ENCODE results near the gene NRP2.

NRP2 gene

GRCh38 chr2:205658572-205658971, 23.7 kb upstream of the NRP2 start:
- no peak for DNase-seq (ENCODE audit: low read depth in 2 of 2)

DNA sequence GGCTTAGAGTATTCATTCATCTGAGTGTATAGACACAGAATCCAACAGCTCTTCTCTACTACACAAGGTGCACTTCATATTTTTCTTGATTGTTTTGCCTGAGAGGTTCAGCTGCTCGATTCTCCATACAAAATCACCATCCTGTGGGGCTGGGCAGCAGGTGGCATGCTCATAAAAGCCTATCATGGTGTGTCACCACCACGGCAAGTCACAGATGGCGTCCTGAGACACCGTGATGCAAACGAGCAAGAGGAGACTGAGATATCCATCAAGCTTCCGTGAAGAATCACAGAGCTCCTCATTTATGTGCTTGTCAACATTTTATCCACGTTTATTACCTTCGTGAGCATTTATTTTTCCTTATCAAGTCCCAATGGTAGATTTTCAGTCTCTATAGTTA, 22.4 kb upstream of the NRP2 start:
- no peak for DNase-seq (ENCODE audit: low read depth in 2 of 2)

GRCh38 chr2:205660521-205661124, 21.7 kb upstream of the NRP2 start:
- DNase-seq (ENCODE audit: low read depth in 2 of 2) = no peak

DNA sequence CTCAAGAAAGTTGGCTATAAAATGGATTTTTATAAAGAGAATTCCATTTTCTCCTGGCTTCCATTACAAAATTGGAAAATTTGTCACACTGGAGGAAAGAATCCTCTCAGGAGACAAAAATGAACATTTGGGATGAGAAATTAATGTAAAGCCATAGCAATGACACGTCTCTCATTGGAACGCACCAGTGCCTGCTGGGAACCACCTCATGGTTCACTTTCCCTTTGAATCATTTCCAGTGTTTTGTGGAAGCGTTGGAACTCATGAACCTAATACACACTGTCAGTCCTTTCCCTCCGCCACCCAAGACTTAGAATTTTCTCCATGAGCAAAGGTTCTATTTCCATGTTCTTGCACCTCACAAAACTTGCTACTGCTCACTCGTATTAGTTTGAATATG, 21.0 kb upstream of the NRP2 start:
- DNase-seq (ENCODE audit: low read depth in 2 of 2) = no peak

DNA sequence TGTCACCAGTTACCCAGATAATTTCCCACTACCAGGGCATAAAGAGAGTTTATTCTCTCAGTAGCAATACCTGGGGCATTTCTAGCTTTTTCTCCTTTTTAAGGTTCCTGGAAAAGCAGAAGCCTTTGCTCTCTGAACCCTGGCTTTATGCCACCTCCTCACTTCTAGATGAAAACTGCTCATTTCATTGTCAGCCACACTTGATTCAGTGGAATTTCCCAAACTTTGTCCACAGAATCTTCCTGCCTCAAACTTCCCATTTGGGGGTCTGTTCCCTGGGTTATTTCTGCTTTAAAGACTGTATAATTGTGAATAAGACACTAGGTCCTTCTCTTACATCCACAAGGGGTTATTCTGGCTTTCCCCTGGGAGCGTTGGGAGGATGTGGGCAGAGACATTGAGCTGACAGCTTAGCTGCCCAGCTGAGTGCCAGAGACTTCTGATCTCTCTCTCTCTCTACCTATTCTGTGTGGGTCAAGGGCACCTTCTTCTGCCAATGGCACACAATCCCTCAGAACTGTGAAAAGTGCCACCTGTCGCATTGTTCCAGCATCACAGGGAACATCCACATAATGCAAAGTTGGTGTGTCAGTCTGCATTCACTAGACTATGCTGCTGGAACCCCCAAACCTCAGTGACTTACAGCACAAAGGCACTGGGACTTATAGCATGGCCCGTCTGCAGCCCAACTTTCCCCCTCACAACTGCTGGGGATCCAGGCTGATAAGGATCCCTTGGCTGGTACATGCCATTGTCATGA, 19.9 kb upstream of the NRP2 start:
- no peak for DNase-seq (ENCODE audit: low read depth in 2 of 2)

DNA sequence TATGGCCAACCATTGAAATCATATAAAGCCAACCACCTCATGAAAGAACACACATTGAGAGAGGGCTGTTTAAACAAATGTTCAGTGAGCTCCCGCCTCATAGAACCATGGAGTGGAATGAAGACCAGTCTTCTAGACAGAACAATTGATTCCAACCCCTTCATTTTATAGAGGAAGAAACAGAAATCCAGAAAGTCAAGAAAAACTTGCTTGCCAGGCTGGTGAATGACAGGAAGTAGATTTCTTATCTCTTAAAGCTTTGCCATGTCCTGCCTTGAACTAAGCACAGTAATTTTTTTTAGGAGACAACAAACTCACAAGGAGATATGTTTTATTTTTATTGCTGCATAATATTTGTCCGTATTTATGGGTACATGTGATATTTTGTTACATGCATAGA, 16.5 kb upstream of the NRP2 start:
- DNase-seq (ENCODE audit: low read depth in 2 of 2) = no peak

GRCh38 chr2:205670292-205670691, 12.0 kb upstream of the NRP2 start:
- DNase-seq (ENCODE audit: low read depth in 2 of 2) = no peak

DNA sequence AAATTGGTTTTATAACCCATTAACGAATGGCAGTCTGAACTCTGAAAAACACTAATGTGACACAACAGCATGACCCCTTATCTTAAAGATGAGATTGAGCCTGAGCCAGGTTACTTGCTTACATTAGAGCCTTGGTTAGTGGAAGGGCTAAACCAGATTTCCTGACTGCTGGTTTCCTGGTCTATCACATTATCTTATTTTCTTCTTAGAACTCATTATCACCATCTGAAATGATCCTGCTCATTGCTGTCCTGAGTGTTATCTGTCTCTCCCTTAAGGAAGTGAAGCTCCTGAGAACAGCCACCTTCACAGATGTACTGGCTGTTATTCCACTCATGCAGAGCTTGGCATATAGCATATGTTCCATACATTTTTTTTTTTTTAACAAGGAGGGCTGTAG, 9.0 kb upstream of the NRP2 start:
- DNase-seq (ENCODE audit: low read depth in 2 of 2) = no peak

DNA sequence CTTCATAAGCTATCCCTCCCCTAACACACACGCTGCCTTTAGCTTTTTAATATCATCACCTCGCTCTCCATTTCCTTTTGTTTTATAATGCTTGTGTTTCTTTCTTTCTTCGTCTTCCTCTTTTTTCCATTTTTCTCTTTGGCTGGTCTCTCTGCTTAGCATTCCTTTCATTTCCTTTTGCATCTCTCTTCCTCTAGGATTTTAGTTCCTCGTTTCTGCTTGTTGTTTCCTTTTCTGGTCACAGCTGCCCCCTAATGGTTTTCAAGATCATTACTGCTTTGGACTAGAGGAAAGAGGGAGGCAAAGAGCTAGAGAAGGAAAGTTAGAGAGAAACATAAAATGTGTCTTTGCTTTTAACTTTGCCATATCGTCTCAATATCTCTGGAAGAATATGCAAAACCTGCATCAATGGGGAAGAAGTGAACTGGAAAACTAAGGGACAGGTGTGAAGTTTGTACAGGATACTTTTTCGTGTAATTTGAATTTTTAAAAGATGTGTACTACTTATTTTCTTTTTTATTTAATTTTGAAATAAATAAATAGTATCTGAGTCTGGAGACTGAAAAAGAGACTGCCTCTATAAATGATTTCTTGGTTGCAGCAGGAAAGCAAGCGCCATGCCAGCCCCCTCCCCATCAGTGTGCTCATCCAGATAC, 6.3 kb upstream of the NRP2 start:
- DNase-seq (ENCODE audit: low read depth in 2 of 2) = no peak

DNA sequence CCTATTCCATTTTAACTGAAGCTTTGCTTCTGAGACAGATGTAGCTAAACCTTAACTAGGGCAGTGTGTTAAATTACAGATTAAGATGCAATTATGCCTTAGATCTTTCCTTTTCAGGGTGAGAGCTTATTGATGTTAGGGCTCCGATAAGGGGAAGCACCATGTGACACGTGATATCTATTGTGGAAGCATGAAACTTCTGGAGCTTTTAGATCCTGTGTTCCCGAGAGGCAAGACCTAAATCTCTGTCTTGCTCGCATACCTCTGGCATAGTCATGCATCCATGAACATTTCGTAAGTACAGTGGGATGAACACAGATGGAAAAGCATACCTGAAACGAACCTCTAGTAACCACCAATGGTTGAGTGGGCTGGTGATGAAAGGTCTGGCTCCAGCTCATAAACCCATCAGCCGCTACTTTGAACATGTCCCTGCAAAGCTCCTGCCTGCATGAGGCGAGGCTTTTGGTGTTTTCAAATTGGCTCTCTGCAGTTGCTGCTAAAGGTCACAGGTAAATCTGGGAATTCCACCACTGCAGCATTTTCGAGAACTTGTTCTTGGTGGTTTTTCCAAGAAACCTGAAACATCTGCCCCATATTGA, 3.7 kb upstream of the NRP2 start:
- DNase-seq (ENCODE audit: low read depth in 2 of 2) = no peak

GRCh38 chr2:205679410-205680009, 2.8 kb upstream of the NRP2 start:
- no peak for DNase-seq (ENCODE audit: low read depth in 2 of 2)

- DNase-seq (ENCODE audit: low read depth in 2 of 2) = peak in 1 of 2 donors; percentile 21
Measured at GRCh38 chr2:205680067-205680466, 2.2 kb upstream of the NRP2 start.

DNA sequence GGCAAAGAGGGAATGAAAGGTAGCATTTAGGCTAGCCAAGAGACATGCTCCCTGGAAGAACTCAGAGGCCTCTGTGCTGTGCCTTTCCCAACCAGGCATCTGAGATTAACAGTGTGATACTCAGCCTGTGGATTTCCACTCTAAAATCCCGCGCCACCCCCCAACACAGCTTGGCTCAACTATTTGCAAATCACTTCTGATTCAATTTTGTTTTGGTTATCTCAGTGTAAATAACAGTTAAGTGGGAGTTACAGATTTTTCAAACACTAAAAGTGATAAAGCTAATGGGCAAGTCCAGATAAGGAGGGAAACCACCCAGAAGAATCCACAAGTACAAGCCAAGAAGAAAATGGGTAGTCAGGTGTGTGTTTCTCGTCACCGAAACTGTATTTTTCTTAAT, 1.4 kb upstream of the NRP2 start:
- no peak for DNase-seq (ENCODE audit: low read depth in 2 of 2)

- DNase-seq (ENCODE audit: low read depth in 2 of 2) = no peak
Measured at GRCh38 chr2:205681401-205682238, 681 bp upstream of the NRP2 start.

GRCh38 chr2:205682971-205683501, 735 bp downstream of the NRP2 start:
- no peak for DNase-seq (ENCODE audit: low read depth in 2 of 2)

DNA sequence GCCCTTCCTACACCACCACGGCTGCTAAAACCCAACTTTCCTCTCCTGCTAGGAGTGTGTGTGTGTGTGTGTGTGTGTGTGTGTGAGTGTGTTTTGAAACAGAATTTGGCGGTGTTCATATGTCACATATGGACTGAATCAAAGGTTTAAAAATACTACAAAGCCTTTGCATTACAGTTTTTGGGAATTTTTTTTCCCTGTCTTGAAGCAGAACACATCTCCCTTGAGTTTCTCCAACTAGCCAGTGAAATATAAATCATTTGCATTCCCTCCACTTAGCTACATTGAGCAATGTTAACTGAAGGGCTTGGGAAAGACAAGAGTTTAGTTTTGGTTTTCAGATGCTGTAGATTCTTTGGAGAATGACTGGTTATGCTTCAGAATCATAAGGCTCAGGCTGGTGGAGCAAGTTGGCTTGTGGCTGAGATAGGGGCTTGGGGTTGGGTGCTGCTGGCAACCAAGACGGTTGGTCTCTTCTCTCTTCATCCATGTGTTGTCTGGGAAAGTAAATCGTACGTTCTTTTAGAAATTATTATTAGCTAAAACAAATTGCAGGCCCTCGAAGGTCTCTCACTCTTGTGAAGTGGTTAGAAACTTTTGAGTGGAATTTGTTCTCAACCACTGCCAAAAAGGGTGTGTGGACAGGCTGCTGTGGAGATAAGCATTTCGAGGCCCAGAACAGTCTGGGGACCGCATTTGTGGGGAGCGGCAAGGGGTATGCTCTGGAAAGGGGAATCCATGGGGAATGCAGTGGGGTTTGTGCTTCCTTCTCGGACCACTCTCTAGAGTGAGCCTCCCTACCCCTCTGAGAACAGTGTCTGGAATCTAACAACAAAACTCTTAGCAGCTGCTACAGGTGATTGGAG, 1.4 kb downstream of the NRP2 start:
- no peak for DNase-seq (ENCODE audit: low read depth in 2 of 2)

- DNase-seq (ENCODE audit: low read depth in 2 of 2) = no peak
Measured at GRCh38 chr2:205684871-205685313, 2.6 kb downstream of the NRP2 start.

DNA sequence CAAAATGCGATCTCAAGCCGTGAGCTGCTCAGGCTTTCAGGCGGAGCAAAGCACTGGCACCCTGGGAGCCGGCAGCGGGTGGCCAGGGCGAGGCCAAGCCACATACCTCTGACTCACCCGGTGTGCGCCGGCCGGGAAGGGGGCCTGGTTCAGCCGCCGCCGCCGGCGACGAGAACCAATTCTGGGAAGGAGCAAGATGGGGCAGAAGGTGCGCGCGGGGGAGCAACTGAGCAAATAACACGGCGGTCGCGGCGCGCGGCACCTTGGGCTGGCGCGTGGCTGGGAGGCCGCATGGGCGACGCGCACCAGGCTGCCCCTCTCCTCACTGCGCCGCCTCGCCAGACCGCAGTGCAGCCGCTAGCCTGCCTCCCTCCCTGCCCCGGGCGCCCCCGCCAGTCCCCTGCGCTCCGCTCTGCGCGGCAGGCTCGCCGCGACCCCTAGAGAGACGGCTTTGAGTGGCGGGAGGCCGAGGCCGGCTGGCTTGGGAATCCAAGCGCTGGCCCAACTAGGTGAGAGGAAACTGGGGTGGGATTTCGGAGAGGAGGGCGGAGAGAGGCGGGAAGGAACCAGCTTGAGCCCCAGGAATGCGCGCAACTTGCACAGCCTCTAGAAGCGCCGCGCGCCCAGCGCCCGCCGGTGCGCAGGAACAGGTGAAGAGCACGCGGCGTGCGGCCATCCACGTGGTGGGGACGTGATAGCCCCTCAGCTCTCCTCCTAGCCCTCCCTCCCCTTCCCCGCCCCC, 3.2 kb downstream of the NRP2 start:
- no peak for DNase-seq (ENCODE audit: low read depth in 2 of 2)

- DNase-seq (ENCODE audit: low read depth in 2 of 2) = no peak
Measured at GRCh38 chr2:205686056-205686782, 3.9 kb downstream of the NRP2 start.
